Stimulated activated effector memory CD8-positive, alpha-beta T cell treated with anti-CD3 and anti-CD28 coated beads, Interleukin-12 subunit alpha, Interleukin-12 subunit beta, amount 100 ng/mL, for 72 hours (primary cell): Measurements from ENCODE around the gene NCBP2.

Experiments used
- ATAC-seq: fragments of 150-1000 bp; cut with Tn5 transposase; 2 replicates; pipeline ENCODE4 v1.10.0; 2021
- DNase-seq, 2 donors: peaks; one replicate each; pipeline ENCODE4 v3.0.0; 2021 to 2022; ENCODE audit warnings: low spot score in 2 of 2
- H3K27ac Mint-ChIP-seq: one replicate; pipeline ENCODE4 v1.8.0; 2022; ENCODE audit warnings: mild to moderate bottlenecking, mixed read lengths
- H3K36me3 Mint-ChIP-seq: one replicate; pipeline ENCODE4 v1.8.0; 2022; ENCODE audit warnings: mild to moderate bottlenecking, mixed read lengths
- H3K4me1 Mint-ChIP-seq: one replicate; pipeline ENCODE4 v1.8.0; 2022; ENCODE audit warnings: mixed read lengths
- H3K4me3 Mint-ChIP-seq: one replicate; pipeline ENCODE4 v1.8.0; 2022; ENCODE audit warnings: mild to moderate bottlenecking, mixed read lengths
- H3K9me3 Mint-ChIP-seq: one replicate; pipeline ENCODE4 v1.8.0; 2022; ENCODE audit warnings: mixed read lengths

NCBP2 gene

GRCh38 chr3:196942226-196942914 is at the start of gene NCBP2:
TSS of gene NCBP2 (minus strand) at chr3:196942528. CDS start at chr3:196942503, 25 bp downstream.
- Mint-ChIP-seq H3K9me3 (no peaks in the 10 kb centered on the region), H3K4me1 (peaks cover 51% of the 10 kb centered on the region), H3K4me3 (peak within 1 kb of the TSS; percentile 88), H3K27ac (peak within 1 kb of the TSS; percentile 93), H3K36me3 (peaks cover 84% of the 10 kb centered on the region)
- DNase-seq: peak; percentile 100
- ATAC-seq: peak; percentile 94

- ATAC-seq (no peak), DNase-seq (no peak)
- Mint-ChIP-seq H3K9me3 (no peaks in the 10 kb centered on the region), H3K4me3 (no peak overlapping the region), H3K36me3 (no peaks in the 10 kb centered on the region), H3K27ac (no peak overlapping the region), H3K4me1 (no peaks in the 10 kb centered on the region)
Observed at GRCh38 chr3:196991581-196992460, 49.5 kb upstream of the NCBP2 start.

- H3K4me1 Mint-ChIP-seq: no peaks in the 10 kb centered on the region
- H3K9me3 Mint-ChIP-seq: no peaks in the 10 kb centered on the region
- DNase-seq (no peak), ATAC-seq (no peak)
- no peak overlapping the region for H3K4me3 Mint-ChIP-seq
- no peaks in the 10 kb centered on the region for H3K36me3 Mint-ChIP-seq
- no peak overlapping the region for H3K27ac Mint-ChIP-seq
Observed at GRCh38 chr3:196990601-196991007, 48.3 kb upstream of the NCBP2 start.

GRCh38 chr3:196989721-196990262 is 47.5 kb upstream of the NCBP2 start:
- H3K27ac Mint-ChIP-seq: no peak overlapping the region
- no peaks in the 10 kb centered on the region for H3K4me1 Mint-ChIP-seq
- no peak overlapping the region for H3K4me3 Mint-ChIP-seq
- H3K9me3 Mint-ChIP-seq: no peaks in the 10 kb centered on the region
- ATAC-seq (no peak), DNase-seq (no peak)
- no peaks in the 10 kb centered on the region for H3K36me3 Mint-ChIP-seq

- ATAC-seq: peak; percentile 24
Observed at GRCh38 chr3:196988241-196989029, 46.1 kb upstream of the NCBP2 start.

GRCh38 chr3:196987022-196987421 is 44.7 kb upstream of the NCBP2 start:
- Mint-ChIP-seq H3K36me3 (no peaks in the 10 kb centered on the region), H3K4me1 (no peaks in the 10 kb centered on the region), H3K4me3 (no peak overlapping the region), H3K9me3 (peaks cover 4% of the 10 kb centered on the region), H3K27ac (no peak overlapping the region)
- DNase-seq (no peak), ATAC-seq (no peak)

More at GRCh38 chr3:196988241-196989029, 46.1 kb upstream of the NCBP2 start:
- Mint-ChIP-seq H3K4me1 (no peaks in the 10 kb centered on the region), H3K4me3 (no peak overlapping the region), H3K9me3 (peaks cover under 1% of the 10 kb centered on the region), H3K36me3 (no peaks in the 10 kb centered on the region), H3K27ac (no peak overlapping the region)
- no peak for DNase-seq

- H3K36me3 Mint-ChIP-seq: no peaks in the 10 kb centered on the region
- peaks cover 4% of the 10 kb centered on the region for H3K9me3 Mint-ChIP-seq
- no peak for DNase-seq
- no peaks in the 10 kb centered on the region for H3K4me1 Mint-ChIP-seq
- H3K4me3 Mint-ChIP-seq: no peak overlapping the region
- H3K27ac Mint-ChIP-seq: no peak overlapping the region
- ATAC-seq: no peak
Observed at GRCh38 chr3:196985954-196986885, 43.9 kb upstream of the NCBP2 start.

- no peak overlapping the region for H3K27ac Mint-ChIP-seq
- no peaks in the 10 kb centered on the region for H3K4me1 Mint-ChIP-seq
- H3K9me3 Mint-ChIP-seq: peaks cover 4% of the 10 kb centered on the region
- no peak overlapping the region for H3K4me3 Mint-ChIP-seq
- DNase-seq (no peak), ATAC-seq (no peak)
- H3K36me3 Mint-ChIP-seq: no peaks in the 10 kb centered on the region
Observed at GRCh38 chr3:196985298-196985697, 43.0 kb upstream of the NCBP2 start.

GRCh38 chr3:196983186-196983585 is 40.9 kb upstream of the NCBP2 start:
- Mint-ChIP-seq H3K9me3 (peaks cover 4% of the 10 kb centered on the region), H3K36me3 (no peaks in the 10 kb centered on the region), H3K27ac (no peak overlapping the region), H3K4me1 (no peaks in the 10 kb centered on the region), H3K4me3 (no peak overlapping the region)
- DNase-seq: no peak
- ATAC-seq: no peak

GRCh38 chr3:196981657-196982056 is 39.3 kb upstream of the NCBP2 start:
- DNase-seq (no peak), ATAC-seq (no peak)
- Mint-ChIP-seq H3K4me3 (no peak overlapping the region), H3K4me1 (no peaks in the 10 kb centered on the region), H3K36me3 (no peaks in the 10 kb centered on the region), H3K27ac (no peak overlapping the region), H3K9me3 (peaks cover 4% of the 10 kb centered on the region)

- ATAC-seq: no peak
Observed at GRCh38 chr3:196979545-196979944, 37.2 kb upstream of the NCBP2 start.

GRCh38 chr3:196976941-196977340 is 34.6 kb upstream of the NCBP2 start:
- no peaks in the 10 kb centered on the region for H3K36me3 Mint-ChIP-seq
- H3K27ac Mint-ChIP-seq: no peak overlapping the region
- ATAC-seq (peak; percentile 19), DNase-seq (no peak)
- H3K9me3 Mint-ChIP-seq: no peaks in the 10 kb centered on the region
- no peaks in the 10 kb centered on the region for H3K4me1 Mint-ChIP-seq
- H3K4me3 Mint-ChIP-seq: no peak overlapping the region

More at GRCh38 chr3:196979545-196979944, 37.2 kb upstream of the NCBP2 start:
- H3K9me3 Mint-ChIP-seq: peaks cover 4% of the 10 kb centered on the region
- no peak overlapping the region for H3K27ac Mint-ChIP-seq
- no peak overlapping the region for H3K4me3 Mint-ChIP-seq
- no peak for DNase-seq
- no peaks in the 10 kb centered on the region for H3K4me1 Mint-ChIP-seq
- no peaks in the 10 kb centered on the region for H3K36me3 Mint-ChIP-seq

GRCh38 chr3:196975349-196975748 is 33.0 kb upstream of the NCBP2 start:
- Mint-ChIP-seq H3K4me3 (no peak overlapping the region), H3K9me3 (no peaks in the 10 kb centered on the region), H3K27ac (no peak overlapping the region), H3K36me3 (no peaks in the 10 kb centered on the region), H3K4me1 (peaks cover 3% of the 10 kb centered on the region)
- no peak for ATAC-seq
- DNase-seq: no peak

- Mint-ChIP-seq H3K4me1 (peaks cover 7% of the 10 kb centered on the region), H3K27ac (no peak overlapping the region), H3K9me3 (no peaks in the 10 kb centered on the region), H3K4me3 (no peak overlapping the region), H3K36me3 (no peaks in the 10 kb centered on the region)
- DNase-seq (no peak), ATAC-seq (no peak)
Observed at GRCh38 chr3:196974661-196975060, 32.3 kb upstream of the NCBP2 start.
